Measurements from ENCODE around the gene CELF4.
A peak's percentile ranks its signal among the peaks of the same experiment; 100 is the strongest.

The CELF4 gene

GRCh38 chr18:37524498-37525261 is 40.9 kb downstream of the CELF4 start:
- peak; percentile 54 for DNase-seq (ENCODE audit: low read depth, low spot score)

GRCh38 chr18:37524139-37524497 is 41.5 kb downstream of the CELF4 start:
- no peak for DNase-seq (ENCODE audit: low read depth, low spot score)

- no peak for DNase-seq (ENCODE audit: low read depth, low spot score)
These were observed 43.8 kb downstream of the CELF4 start for GRCh38 chr18:37521510-37522465.

GRCh38 chr18:37520508-37520907 is 45.1 kb downstream of the CELF4 start:
- no peak for DNase-seq (ENCODE audit: low read depth, low spot score)

GRCh38 chr18:37519510-37520135 is 46.0 kb downstream of the CELF4 start:
- DNase-seq (ENCODE audit: low read depth, low spot score), result no peak

GRCh38 chr18:37516361-37516853 is 49.2 kb downstream of the CELF4 start:
- no peak for DNase-seq (ENCODE audit: low read depth, low spot score)

GRCh38 chr18:37514953-37515352 is 50.6 kb downstream of the CELF4 start:
- no peak for DNase-seq (ENCODE audit: low read depth, low spot score)

GRCh38 chr18:37512400-37512799 is 53.2 kb downstream of the CELF4 start:
- DNase-seq (ENCODE audit: low read depth, low spot score), result no peak

GRCh38 chr18:37511721-37512298 is 53.8 kb downstream of the CELF4 start:
- DNase-seq (ENCODE audit: low read depth, low spot score), result no peak

- DNase-seq (ENCODE audit: low read depth, low spot score), result no peak
These were observed 56.0 kb downstream of the CELF4 start for GRCh38 chr18:37509600-37509999.

GRCh38 chr18:37508207-37508606 is 57.4 kb downstream of the CELF4 start:
- no peak for DNase-seq (ENCODE audit: low read depth, low spot score)

- DNase-seq (ENCODE audit: low read depth, low spot score), result no peak
These were observed 58.4 kb downstream of the CELF4 start for GRCh38 chr18:37507239-37507638.

GRCh38 chr18:37506001-37506400 is 59.6 kb downstream of the CELF4 start:
- DNase-seq (ENCODE audit: low read depth, low spot score), result no peak

GRCh38 chr18:37505321-37505720 is 60.3 kb downstream of the CELF4 start:
- no peak for DNase-seq (ENCODE audit: low read depth, low spot score)

- no peak for DNase-seq (ENCODE audit: low read depth, low spot score)
These were observed 63.0 kb downstream of the CELF4 start for GRCh38 chr18:37502601-37503000.

- no peak for DNase-seq (ENCODE audit: low read depth, low spot score)
These were observed 63.6 kb downstream of the CELF4 start for GRCh38 chr18:37502036-37502435.

GRCh38 chr18:37501136-37501535 is 64.5 kb downstream of the CELF4 start:
- no peak for DNase-seq (ENCODE audit: low read depth, low spot score)

GRCh38 chr18:37499913-37500312 is 65.7 kb downstream of the CELF4 start:
- DNase-seq (ENCODE audit: low read depth, low spot score), result no peak

GRCh38 chr18:37499044-37499443 is 66.6 kb downstream of the CELF4 start:
- no peak for DNase-seq (ENCODE audit: low read depth, low spot score)

- DNase-seq (ENCODE audit: low read depth, low spot score), result no peak
These were observed 67.6 kb downstream of the CELF4 start for GRCh38 chr18:37497853-37498518.

- no peak for DNase-seq (ENCODE audit: low read depth, low spot score)
These were observed 69.0 kb downstream of the CELF4 start for GRCh38 chr18:37496568-37496967.

Data from ELF-1 (cell line).